Measurements from ENCODE around the gene PFKFB4.

DNA sequence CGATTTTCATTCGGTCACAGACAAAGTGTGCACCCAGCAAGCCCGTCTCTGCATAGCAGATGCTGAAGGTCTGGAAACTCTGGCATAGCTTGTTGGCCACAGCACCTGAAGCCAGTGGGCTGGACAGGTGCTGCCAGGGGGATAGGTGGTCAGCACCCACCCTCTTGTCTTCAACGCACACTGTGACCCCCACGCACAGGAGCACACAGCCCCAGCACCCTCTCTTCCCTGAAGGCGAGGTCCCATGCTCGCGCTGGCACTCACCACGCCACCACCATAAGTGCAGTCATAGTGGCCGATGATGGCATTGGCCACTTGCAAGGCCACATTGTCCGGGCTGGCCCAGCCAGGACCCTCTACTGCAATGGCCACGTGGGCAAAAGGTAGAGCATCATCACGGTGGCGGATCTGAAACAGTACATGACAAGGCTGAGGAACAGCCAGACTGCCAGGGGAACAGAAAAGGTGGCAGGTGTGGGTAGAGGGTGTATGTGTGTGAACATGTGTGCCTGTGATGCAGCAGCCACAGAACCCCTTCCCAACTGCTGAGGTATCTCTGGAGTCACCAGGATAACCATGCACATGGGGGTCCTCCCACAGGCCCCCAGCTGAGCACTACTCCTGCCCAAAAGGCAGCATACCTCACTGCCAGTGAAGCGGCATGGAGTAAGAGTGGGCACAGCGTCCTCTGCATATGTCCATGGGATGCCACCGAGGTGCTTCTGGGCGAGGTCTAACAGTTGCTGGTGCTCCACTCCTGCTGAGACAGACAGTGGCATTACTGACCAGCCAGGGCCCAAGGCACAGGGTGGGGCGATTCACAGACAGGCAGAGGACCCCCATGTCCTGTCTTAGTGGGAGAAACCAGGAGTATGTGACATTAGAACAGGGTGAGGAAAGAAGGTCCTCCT, 44.4 kb upstream of the PFKFB4 start:
- TF ChIP-seq, protein P1, sequence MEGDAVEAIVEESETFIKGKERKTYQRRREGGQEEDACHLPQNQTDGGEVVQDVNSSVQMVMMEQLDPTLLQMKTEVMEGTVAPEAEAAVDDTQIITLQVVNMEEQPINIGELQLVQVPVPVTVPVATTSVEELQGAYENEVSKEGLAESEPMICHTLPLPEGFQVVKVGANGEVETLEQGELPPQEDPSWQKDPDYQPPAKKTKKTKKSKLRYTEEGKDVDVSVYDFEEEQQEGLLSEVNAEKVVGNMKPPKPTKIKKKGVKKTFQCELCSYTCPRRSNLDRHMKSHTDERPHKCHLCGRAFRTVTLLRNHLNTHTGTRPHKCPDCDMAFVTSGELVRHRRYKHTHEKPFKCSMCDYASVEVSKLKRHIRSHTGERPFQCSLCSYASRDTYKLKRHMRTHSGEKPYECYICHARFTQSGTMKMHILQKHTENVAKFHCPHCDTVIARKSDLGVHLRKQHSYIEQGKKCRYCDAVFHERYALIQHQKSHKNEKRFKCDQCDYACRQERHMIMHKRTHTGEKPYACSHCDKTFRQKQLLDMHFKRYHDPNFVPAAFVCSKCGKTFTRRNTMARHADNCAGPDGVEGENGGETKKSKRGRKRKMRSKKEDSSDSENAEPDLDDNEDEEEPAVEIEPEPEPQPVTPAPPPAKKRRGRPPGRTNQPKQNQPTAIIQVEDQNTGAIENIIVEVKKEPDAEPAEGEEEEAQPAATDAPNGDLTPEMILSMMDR (IDR thresholded peaks at IDR 0.05): no peak
- TF ChIP-seq POLR2AphosphoS5 (IDR thresholded peaks at IDR 0.05) (no peak), POLR2A (IDR thresholded peaks at IDR 0.05) (no peak)
